HEK293 (cell line): Measurements from ENCODE around the gene NHP2.

Experiments
- CTCF ChIA-PET: fragments of 350-600 bp; formaldehyde crosslinking; extraction: SDS; loops from one replicate; lab custom pipeline; 2021; ENCODE audit warnings: antibody characterized with exemption; lab: Yijun Ruan, JAX
- POLR2A ChIA-PET: fragments of 300-600 bp; formaldehyde crosslinking; extraction: SDS; loops from one replicate; lab custom pipeline; 2020; ENCODE audit warnings: antibody characterized with exemption, inconsistent platforms; lab: Yijun Ruan, JAX
- H3K27ac ChIP-seq: fragments of 200-500 bp; sonication (Bioruptor generic); 2 replicates; pipeline ENCODE4 v1.5.1; 2014; ENCODE audit warnings: low read depth, low read length, control low read depth, inconsistent platforms; ENCODE audit errors: extremely low read depth
- H3K36me3 ChIP-seq, 2 experiments: fragments of 200-500 bp in 1 of 2; sonication (Bioruptor generic) in 1 of 2; 1 replicate in 1 of 2; 2 replicates in 1 of 2; pipeline ENCODE4 v1.5.1; 2014 to 2017; ENCODE audit warnings: inconsistent platforms in 2 of 2, low read length in 2 of 2; ENCODE audit not compliant: control insufficient read depth in 2 of 2, insufficient read depth in 1 of 2
- H3K4me1 ChIP-seq: fragments of 200-500 bp; sonication (Bioruptor generic); 2 replicates; pipeline ENCODE4 v1.5.1; 2014; ENCODE audit warnings: mild to moderate bottlenecking, low read length, inconsistent platforms; ENCODE audit not compliant: control insufficient read depth, insufficient read depth
- H3K4me3 ChIP-seq: 2 replicates; pipeline ENCODE4 v1.5.1; 2011; ENCODE audit warnings: low read depth, mild to moderate bottlenecking, control low read depth, low read length, moderate library complexity
- H3K9me3 ChIP-seq: fragments of 200-500 bp; sonication (Bioruptor generic); 2 replicates; pipeline ENCODE4 v1.5.1; 2014; ENCODE audit warnings: low read depth, low read length, inconsistent platforms; ENCODE audit not compliant: control insufficient read depth, insufficient read depth
- BCL11A ChIP-seq: fragments of 450-650 bp; formaldehyde crosslinking; IDR thresholded peaks from 2 replicates; pipeline ENCODE4 v1.5.1; 2016; ENCODE audit warnings: low read depth, missing biosample characterization, missing genetic modification characterization
- GFI1B ChIP-seq: fragments of 450-650 bp; formaldehyde crosslinking; IDR thresholded peaks from 2 replicates; pipeline ENCODE4 v1.5.1; 2016; ENCODE audit warnings: missing biosample characterization, missing genetic modification characterization
- KLF10 ChIP-seq: fragments of 450-650 bp; IDR thresholded peaks from 2 replicates; pipeline ENCODE4 v1.5.1; 2018; ENCODE audit warnings: missing biosample characterization, mild to moderate bottlenecking, missing genetic modification characterization
- OSR2 ChIP-seq: fragments of 450-650 bp; formaldehyde crosslinking; IDR thresholded peaks from 2 replicates; pipeline ENCODE4 v1.5.1; 2016; ENCODE audit warnings: missing biosample characterization, missing genetic modification characterization
- SCRT2 ChIP-seq: fragments of 450-650 bp; formaldehyde crosslinking; IDR thresholded peaks from 2 replicates; pipeline ENCODE4 v1.5.1; 2016; ENCODE audit warnings: missing biosample characterization, missing genetic modification characterization
- SP2 ChIP-seq: fragments of 450-650 bp; formaldehyde crosslinking; IDR thresholded peaks from 2 replicates; pipeline ENCODE4 v1.5.1; 2016; ENCODE audit warnings: missing biosample characterization, missing genetic modification characterization
- ZNF146 ChIP-seq: fragments of 450-650 bp; formaldehyde crosslinking; IDR thresholded peaks from 2 replicates; pipeline ENCODE4 v1.5.1; 2016; ENCODE audit warnings: missing biosample characterization, missing genetic modification characterization
- ZNF324 ChIP-seq: fragments of 450-650 bp; formaldehyde crosslinking; IDR thresholded peaks from 2 replicates; pipeline ENCODE4 v1.5.1; 2016; ENCODE audit warnings: missing biosample characterization, missing genetic modification characterization
- ZNF37A ChIP-seq: fragments of 450-650 bp; IDR thresholded peaks from 2 replicates; pipeline ENCODE4 v1.5.1; 2018; ENCODE audit warnings: missing biosample characterization, missing genetic modification characterization
- ZNF416 ChIP-seq: fragments of 450-650 bp; formaldehyde crosslinking; IDR thresholded peaks from 2 replicates; pipeline ENCODE4 v1.5.1; 2016; ENCODE audit warnings: missing biosample characterization, missing genetic modification characterization
- ZNF544 ChIP-seq: fragments of 450-650 bp; formaldehyde crosslinking; IDR thresholded peaks from 2 replicates; pipeline ENCODE4 v1.5.0; 2017; ENCODE audit warnings: missing biosample characterization, missing genetic modification characterization
- ZNF555 ChIP-seq: fragments of 450-650 bp; formaldehyde crosslinking; conservative IDR thresholded peaks from 2 replicates; pipeline ENCODE4 v1.5.1; 2017; ENCODE audit warnings: missing biosample characterization, mild to moderate bottlenecking, missing genetic modification characterization, inconsistent platforms
- ZNF629 ChIP-seq: fragments of 450-650 bp; formaldehyde crosslinking; IDR thresholded peaks from 2 replicates; pipeline ENCODE4 v1.5.1; 2017; ENCODE audit warnings: missing biosample characterization, missing genetic modification characterization
- ZNF677 ChIP-seq: fragments of 450-650 bp; IDR thresholded peaks from 2 replicates; pipeline ENCODE4 v1.5.0; 2018; ENCODE audit warnings: missing biosample characterization, mild to moderate bottlenecking, missing genetic modification characterization, moderate library complexity
- ZNF76 ChIP-seq: fragments of 450-650 bp; formaldehyde crosslinking; IDR thresholded peaks from 2 replicates; pipeline ENCODE4; 2016; ENCODE audit warnings: low read depth, missing biosample characterization, missing genetic modification characterization, borderline replicate concordance
- ZNF777 ChIP-seq: fragments of 450-650 bp; formaldehyde crosslinking; IDR thresholded peaks from 2 replicates; pipeline ENCODE4 v1.5.1; 2017; ENCODE audit warnings: missing biosample characterization, missing genetic modification characterization, borderline replicate concordance
- ZNF830 ChIP-seq: fragments of 450-650 bp; IDR thresholded peaks from 2 replicates; pipeline ENCODE4 v1.5.0; 2018; ENCODE audit warnings: missing biosample characterization, missing genetic modification characterization, low read depth, mild to moderate bottlenecking, moderate library complexity
- TF ChIP-seq, protein P1 (sequence below): sonication (generic); formaldehyde crosslinking; IDR thresholded peaks from 2 replicates; pipeline ENCODE4 v1.8.1; 2022; ENCODE audit warnings: mild to moderate bottlenecking, moderate library complexity, missing genetic modification reagents
- TF ChIP-seq, protein P2 (sequence below): fragments of 450-650 bp; formaldehyde crosslinking; IDR thresholded peaks from 2 replicates; pipeline ENCODE4 v1.5.1; 2016; ENCODE audit warnings: missing biosample characterization, missing genetic modification characterization
- TF ChIP-seq, protein P3 (sequence below): fragments of 450-650 bp; IDR thresholded peaks from 2 replicates; pipeline ENCODE4 v1.5.1; 2018; ENCODE audit warnings: missing biosample characterization, mild to moderate bottlenecking, missing genetic modification characterization
- TF ChIP-seq, protein P4 (sequence below): fragments of 450-650 bp; formaldehyde crosslinking; IDR thresholded peaks from 2 replicates; pipeline ENCODE4 v1.5.1; 2016; ENCODE audit warnings: missing biosample characterization, missing genetic modification characterization
- TF ChIP-seq, protein P5 (sequence below): fragments of 450-650 bp; formaldehyde crosslinking; IDR thresholded peaks from 2 replicates; pipeline ENCODE4 v1.5.1; 2016; ENCODE audit warnings: missing biosample characterization, missing genetic modification characterization
- TF ChIP-seq, protein P6 (sequence below): fragments of 450-650 bp; formaldehyde crosslinking; IDR thresholded peaks from 2 replicates; pipeline ENCODE4 v1.5.1; 2016; ENCODE audit warnings: missing biosample characterization, missing genetic modification characterization
- TF ChIP-seq, protein P7 (sequence below): fragments of 450-650 bp; formaldehyde crosslinking; IDR thresholded peaks from 2 replicates; pipeline ENCODE4 v1.5.1; 2017; ENCODE audit warnings: missing biosample characterization, missing genetic modification characterization
- TF ChIP-seq, protein P8 (sequence below): fragments of 450-650 bp; formaldehyde crosslinking; IDR thresholded peaks from 2 replicates; pipeline ENCODE4 v1.5.1; 2016; ENCODE audit warnings: missing biosample characterization, missing genetic modification characterization

Gene NHP2

DNA sequence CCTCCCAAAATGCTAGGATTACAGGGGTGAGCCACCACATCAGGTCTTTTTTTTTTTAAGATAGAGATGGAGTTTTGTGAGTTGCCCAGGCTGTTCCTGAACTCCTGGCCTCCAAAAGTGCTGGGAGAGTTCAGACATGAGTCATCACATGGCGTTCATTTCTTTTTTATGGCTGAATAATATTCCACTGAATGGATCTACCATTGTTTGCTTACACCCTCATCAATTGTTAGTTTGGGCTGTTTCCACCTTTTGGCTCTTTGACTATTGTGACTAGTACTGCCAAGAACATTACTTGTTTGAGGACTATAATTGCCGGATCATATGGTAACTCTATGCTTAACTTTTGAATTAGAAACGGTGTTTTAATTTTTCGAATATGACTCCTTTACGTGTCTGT lies 41.1 kb downstream of the NHP2 start:
- TF ChIP-seq SCRT2 (tag by site-specific recombination): no peak
- TF ChIP-seq ZNF76: no peak
- no peak for TF ChIP-seq BCL11A (tag by site-specific recombination)
- TF ChIP-seq, protein P1, sequence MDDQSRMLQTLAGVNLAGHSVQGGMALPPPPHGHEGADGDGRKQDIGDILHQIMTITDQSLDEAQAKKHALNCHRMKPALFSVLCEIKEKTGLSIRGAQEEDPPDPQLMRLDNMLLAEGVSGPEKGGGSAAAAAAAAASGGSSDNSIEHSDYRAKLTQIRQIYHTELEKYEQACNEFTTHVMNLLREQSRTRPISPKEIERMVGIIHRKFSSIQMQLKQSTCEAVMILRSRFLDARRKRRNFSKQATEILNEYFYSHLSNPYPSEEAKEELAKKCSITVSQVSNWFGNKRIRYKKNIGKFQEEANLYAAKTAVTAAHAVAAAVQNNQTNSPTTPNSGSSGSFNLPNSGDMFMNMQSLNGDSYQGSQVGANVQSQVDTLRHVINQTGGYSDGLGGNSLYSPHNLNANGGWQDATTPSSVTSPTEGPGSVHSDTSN (CRISPR knock-in tag): no peak
- no peak for TF ChIP-seq ZNF629 (tag by site-specific recombination)
- TF ChIP-seq, protein P2, sequence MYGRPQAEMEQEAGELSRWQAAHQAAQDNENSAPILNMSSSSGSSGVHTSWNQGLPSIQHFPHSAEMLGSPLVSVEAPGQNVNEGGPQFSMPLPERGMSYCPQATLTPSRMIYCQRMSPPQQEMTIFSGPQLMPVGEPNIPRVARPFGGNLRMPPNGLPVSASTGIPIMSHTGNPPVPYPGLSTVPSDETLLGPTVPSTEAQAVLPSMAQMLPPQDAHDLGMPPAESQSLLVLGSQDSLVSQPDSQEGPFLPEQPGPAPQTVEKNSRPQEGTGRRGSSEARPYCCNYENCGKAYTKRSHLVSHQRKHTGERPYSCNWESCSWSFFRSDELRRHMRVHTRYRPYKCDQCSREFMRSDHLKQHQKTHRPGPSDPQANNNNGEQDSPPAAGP (tag by site-specific recombination): no peak
- peak; percentile 98 for TF ChIP-seq ZNF146 (tag by site-specific recombination)
- TF ChIP-seq ZNF677 (tag by site-specific recombination): no peak
- no peak for TF ChIP-seq ZNF416 (tag by site-specific recombination)
- TF ChIP-seq, protein P3, sequence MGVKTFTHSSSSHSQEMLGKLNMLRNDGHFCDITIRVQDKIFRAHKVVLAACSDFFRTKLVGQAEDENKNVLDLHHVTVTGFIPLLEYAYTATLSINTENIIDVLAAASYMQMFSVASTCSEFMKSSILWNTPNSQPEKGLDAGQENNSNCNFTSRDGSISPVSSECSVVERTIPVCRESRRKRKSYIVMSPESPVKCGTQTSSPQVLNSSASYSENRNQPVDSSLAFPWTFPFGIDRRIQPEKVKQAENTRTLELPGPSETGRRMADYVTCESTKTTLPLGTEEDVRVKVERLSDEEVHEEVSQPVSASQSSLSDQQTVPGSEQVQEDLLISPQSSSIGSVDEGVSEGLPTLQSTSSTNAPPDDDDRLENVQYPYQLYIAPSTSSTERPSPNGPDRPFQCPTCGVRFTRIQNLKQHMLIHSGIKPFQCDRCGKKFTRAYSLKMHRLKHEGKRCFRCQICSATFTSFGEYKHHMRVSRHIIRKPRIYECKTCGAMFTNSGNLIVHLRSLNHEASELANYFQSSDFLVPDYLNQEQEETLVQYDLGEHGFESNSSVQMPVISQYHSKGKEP (tag by site-specific recombination): no peak
- no peak for TF ChIP-seq ZNF555 (tag by site-specific recombination)
- TF ChIP-seq, protein P4, sequence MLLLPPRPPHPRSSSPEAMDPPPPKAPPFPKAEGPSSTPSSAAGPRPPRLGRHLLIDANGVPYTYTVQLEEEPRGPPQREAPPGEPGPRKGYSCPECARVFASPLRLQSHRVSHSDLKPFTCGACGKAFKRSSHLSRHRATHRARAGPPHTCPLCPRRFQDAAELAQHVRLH (tag by site-specific recombination): peak; percentile 70
- TF ChIP-seq, protein P5, sequence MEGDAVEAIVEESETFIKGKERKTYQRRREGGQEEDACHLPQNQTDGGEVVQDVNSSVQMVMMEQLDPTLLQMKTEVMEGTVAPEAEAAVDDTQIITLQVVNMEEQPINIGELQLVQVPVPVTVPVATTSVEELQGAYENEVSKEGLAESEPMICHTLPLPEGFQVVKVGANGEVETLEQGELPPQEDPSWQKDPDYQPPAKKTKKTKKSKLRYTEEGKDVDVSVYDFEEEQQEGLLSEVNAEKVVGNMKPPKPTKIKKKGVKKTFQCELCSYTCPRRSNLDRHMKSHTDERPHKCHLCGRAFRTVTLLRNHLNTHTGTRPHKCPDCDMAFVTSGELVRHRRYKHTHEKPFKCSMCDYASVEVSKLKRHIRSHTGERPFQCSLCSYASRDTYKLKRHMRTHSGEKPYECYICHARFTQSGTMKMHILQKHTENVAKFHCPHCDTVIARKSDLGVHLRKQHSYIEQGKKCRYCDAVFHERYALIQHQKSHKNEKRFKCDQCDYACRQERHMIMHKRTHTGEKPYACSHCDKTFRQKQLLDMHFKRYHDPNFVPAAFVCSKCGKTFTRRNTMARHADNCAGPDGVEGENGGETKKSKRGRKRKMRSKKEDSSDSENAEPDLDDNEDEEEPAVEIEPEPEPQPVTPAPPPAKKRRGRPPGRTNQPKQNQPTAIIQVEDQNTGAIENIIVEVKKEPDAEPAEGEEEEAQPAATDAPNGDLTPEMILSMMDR (tag by site-specific recombination): no peak
- TF ChIP-seq ZNF324: 0 out of 2 replicates have a peak, but pooled peaks have one; percentile 21
- no peak for TF ChIP-seq ZNF777 (tag by site-specific recombination)
- TF ChIP-seq ZNF37A (tag by site-specific recombination): no peak
- no peak for TF ChIP-seq ZNF544 (tag by site-specific recombination)
- TF ChIP-seq SP2: no peak
- TF ChIP-seq, protein P6, sequence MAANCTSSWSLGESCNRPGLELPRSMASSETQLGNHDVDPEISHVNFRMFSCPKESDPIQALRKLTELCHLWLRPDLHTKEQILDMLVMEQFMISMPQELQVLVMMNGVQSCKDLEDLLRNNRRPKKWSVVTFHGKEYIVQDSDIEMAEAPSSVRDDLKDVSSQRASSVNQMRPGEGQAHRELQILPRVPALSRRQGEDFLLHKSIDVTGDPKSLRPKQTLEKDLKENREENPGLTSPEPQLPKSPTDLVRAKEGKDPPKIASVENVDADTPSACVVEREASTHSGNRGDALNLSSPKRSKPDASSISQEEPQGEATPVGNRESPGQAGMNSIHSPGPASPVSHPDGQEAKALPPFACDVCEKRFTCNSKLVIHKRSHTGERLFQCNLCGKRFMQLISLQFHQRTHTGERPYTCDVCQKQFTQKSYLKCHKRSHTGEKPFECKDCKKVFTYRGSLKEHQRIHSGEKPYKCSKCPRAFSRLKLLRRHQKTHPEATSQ (tag by site-specific recombination): no peak
- CTCF ChIA-PET: interaction anchor here (0.6 kb wide), 1 partner anchor 72 kb away, joined by 3 read pairs; no protein-coding TSS in a partner anchor
- POLR2A ChIA-PET: interaction anchor here (1.3 kb wide), 1 partner anchor 26 kb away, joined by 3 read pairs; no protein-coding TSS in a partner anchor

DNA sequence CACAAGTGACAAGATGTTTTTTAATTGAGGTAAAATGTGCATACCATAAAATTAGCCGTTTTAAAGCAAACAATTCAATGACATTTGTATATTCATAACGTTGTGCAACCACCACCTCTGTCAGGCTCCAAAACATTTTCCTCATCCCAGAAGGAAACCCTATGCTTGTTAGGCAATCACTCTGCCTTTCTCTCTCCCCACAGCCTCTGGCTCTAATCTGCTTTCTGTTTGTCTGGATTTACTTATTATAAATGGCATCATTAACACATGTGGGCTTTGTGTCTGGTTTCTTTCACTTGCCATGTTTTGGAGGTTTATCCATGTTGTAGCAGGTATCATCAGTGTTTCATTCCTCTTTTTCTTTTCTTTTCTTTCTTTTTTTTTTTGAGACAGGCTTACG lies 41.8 kb downstream of the NHP2 start:
- ChIA-PET POLR2A (no interaction called here), CTCF (no interaction called here)
- no peak for TF ChIP-seq OSR2 (tag by site-specific recombination)
- no peak for TF ChIP-seq GFI1B (tag by site-specific recombination)
- TF ChIP-seq, protein P7, sequence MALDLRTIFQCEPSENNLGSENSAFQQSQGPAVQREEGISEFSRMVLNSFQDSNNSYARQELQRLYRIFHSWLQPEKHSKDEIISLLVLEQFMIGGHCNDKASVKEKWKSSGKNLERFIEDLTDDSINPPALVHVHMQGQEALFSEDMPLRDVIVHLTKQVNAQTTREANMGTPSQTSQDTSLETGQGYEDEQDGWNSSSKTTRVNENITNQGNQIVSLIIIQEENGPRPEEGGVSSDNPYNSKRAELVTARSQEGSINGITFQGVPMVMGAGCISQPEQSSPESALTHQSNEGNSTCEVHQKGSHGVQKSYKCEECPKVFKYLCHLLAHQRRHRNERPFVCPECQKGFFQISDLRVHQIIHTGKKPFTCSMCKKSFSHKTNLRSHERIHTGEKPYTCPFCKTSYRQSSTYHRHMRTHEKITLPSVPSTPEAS (tag by site-specific recombination): no peak
- TF ChIP-seq, protein P8, sequence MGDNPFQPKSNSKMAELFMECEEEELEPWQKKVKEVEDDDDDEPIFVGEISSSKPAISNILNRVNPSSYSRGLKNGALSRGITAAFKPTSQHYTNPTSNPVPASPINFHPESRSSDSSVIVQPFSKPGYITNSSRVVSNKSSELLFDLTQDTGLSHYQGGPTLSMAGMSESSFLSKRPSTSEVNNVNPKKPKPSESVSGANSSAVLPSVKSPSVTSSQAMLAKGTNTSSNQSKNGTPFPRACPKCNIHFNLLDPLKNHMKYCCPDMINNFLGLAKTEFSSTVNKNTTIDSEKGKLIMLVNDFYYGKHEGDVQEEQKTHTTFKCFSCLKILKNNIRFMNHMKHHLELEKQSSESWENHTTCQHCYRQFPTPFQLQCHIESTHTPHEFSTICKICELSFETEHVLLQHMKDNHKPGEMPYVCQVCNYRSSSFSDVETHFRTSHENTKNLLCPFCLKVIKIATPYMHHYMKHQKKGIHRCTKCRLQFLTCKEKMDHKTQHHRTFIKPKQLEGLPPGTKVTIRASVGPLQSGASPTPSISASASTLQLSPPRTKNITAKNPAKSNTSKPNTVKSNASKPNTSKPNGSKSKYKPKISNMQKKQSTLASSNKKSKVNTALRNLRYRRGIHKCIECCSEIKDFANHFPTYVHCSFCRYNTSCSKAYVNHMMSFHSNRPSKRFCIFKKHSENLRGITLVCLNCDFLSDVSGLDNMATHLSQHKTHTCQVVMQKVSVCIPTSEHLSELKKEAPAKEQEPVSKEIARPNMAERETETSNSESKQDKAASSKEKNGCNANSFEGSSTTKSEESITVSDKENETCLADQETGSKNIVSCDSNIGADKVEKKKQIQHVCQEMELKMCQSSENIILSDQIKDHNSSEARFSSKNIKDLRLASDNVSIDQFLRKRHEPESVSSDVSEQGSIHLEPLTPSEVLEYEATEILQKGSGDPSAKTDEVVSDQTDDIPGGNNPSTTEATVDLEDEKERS (tag by site-specific recombination): no peak
- TF ChIP-seq ZNF830 (tag by site-specific recombination): no peak
- no peak for TF ChIP-seq KLF10 (tag by site-specific recombination)

More for the DNA sequence above, 41.1 kb downstream of the NHP2 start:
- no peak overlapping the region for H3K27ac ChIP-seq
- no peaks in the 10 kb centered on the region for H3K4me1 ChIP-seq
- no peaks in the 10 kb centered on the region for H3K36me3 ChIP-seq
- H3K4me3 ChIP-seq: no peak overlapping the region
- no peaks in the 10 kb centered on the region for H3K9me3 ChIP-seq

More for the DNA sequence above, 41.8 kb downstream of the NHP2 start:
- Histone ChIP-seq H3K9me3 (no peaks in the 10 kb centered on the region), H3K4me1 (no peaks in the 10 kb centered on the region), H3K36me3 (no peaks in the 10 kb centered on the region), H3K4me3 (no peak overlapping the region), H3K27ac (no peak overlapping the region)
